ENCODE data around the gene CEP83.

- TF ChIP-seq GATA2 (IDR thresholded peaks at IDR 0.05; ENCODE audit: low read depth, low read length) (no peak), GATA3 (IDR thresholded peaks at IDR 0.05; ENCODE audit: low read depth, low read length) (no peak)
Observed at GRCh38 chr12:94359761-94360160, 99.9 kb downstream of the CEP83 start.
